Astrocyte (in vitro differentiated cells and primary cell): ENCODE results near the gene CNTN5. TPM values are rescaled to one million over a fixed set of nuclear protein-coding genes. Genes with fewer than 3 reads are reported as not detected.

Experiments
- DNase-seq: peaks from one replicate; pipeline ENCODE4 v3.0.0-alpha.2; 2010; ENCODE audit warnings: low read depth
- FAIRE-seq: peaks from 2 replicates; lab custom pipeline; 2011; peaks lifted over from hg19 to GRCh38; lab: Jason Lieb, UNC
- H2AFZ ChIP-seq: 2 replicates; pipeline ENCODE4 v1.6.0; 2012; ENCODE audit warnings: low read depth, low read length, inconsistent platforms
- H3K27ac ChIP-seq: 2 replicates; pipeline ENCODE4 v1.5.1; 2011; ENCODE audit warnings: low read depth, low read length, inconsistent platforms
- H3K27me3 ChIP-seq: 2 replicates; pipeline ENCODE4 v1.6.0; 2011; ENCODE audit warnings: low read length, inconsistent platforms; ENCODE audit not compliant: insufficient read depth
- H3K36me3 ChIP-seq: 2 replicates; pipeline ENCODE4 v1.5.1; 2011; ENCODE audit warnings: low read length, inconsistent platforms; ENCODE audit not compliant: insufficient read depth
- H3K4me1 ChIP-seq: 2 replicates; pipeline ENCODE4 v1.5.1; 2011; ENCODE audit warnings: low read length, inconsistent platforms; ENCODE audit not compliant: insufficient read depth
- H3K4me2 ChIP-seq: 2 replicates; pipeline ENCODE4 v1.6.0; 2012; ENCODE audit warnings: low read length, inconsistent platforms
- H3K4me3 ChIP-seq: 2 replicates; pipeline ENCODE4 v1.5.1; 2011; ENCODE audit warnings: low read depth, mild to moderate bottlenecking, low read length, inconsistent platforms; ENCODE audit not compliant: insufficient read depth
- H3K79me2 ChIP-seq: 2 replicates; pipeline ENCODE4 v1.6.0; 2012; ENCODE audit warnings: mild to moderate bottlenecking, low read length, inconsistent platforms; ENCODE audit not compliant: insufficient read depth
- H3K9ac ChIP-seq: 2 replicates; pipeline ENCODE4 v1.6.0; 2012; ENCODE audit warnings: mild to moderate bottlenecking, low read length, inconsistent platforms
- H3K9me3 ChIP-seq: 2 replicates; pipeline ENCODE4 v1.5.1; 2012; ENCODE audit warnings: low read depth, mild to moderate bottlenecking, low read length, inconsistent platforms; ENCODE audit not compliant: insufficient read depth
- H4K20me1 ChIP-seq: 2 replicates; pipeline ENCODE4 v1.6.0; 2012; ENCODE audit warnings: low read length, inconsistent platforms; ENCODE audit not compliant: insufficient read depth
- H3K27ac Mint-ChIP-seq: one replicate; pipeline ENCODE4 v1.8.0; 2021; ENCODE audit warnings: mild to moderate bottlenecking, mixed read lengths; ENCODE audit not compliant: unreplicated experiment
- H3K27me3 Mint-ChIP-seq: one replicate; pipeline ENCODE4 v1.8.0; 2021; ENCODE audit warnings: low read depth, mixed read lengths; ENCODE audit not compliant: unreplicated experiment
- H3K36me3 Mint-ChIP-seq: one replicate; pipeline ENCODE4 v1.8.0; 2021; ENCODE audit warnings: low read depth, mixed read lengths; ENCODE audit not compliant: unreplicated experiment
- H3K4me1 Mint-ChIP-seq: one replicate; pipeline ENCODE4 v1.8.0; 2021; ENCODE audit warnings: low read depth, mixed read lengths; ENCODE audit not compliant: unreplicated experiment
- H3K4me3 Mint-ChIP-seq: one replicate; pipeline ENCODE4 v1.8.0; 2021; ENCODE audit warnings: mild to moderate bottlenecking, moderate library complexity, mixed read lengths; ENCODE audit not compliant: unreplicated experiment
- H3K9me3 Mint-ChIP-seq: one replicate; pipeline ENCODE4 v1.8.0; 2021; ENCODE audit warnings: mild to moderate bottlenecking, mixed read lengths; ENCODE audit not compliant: unreplicated experiment
- EZH2 ChIP-seq: IDR thresholded peaks from 2 replicates; pipeline ENCODE4 v1.6.1; 2012; ENCODE audit warnings: mild to moderate bottlenecking, low read length, inconsistent platforms; ENCODE audit not compliant: insufficient read depth
- total RNA-seq: library from RNA; stranded (reverse); gene quantifications from 2 replicates; pipeline ENCODE4 v1.2.1, GENCODE V29; 2021
- TF ChIP-seq, protein P1 (sequence below): IDR thresholded peaks from 2 replicates; pipeline ENCODE4 v1.5.1; 2011; ENCODE audit warnings: low read depth, mild to moderate bottlenecking, inconsistent platforms, low read length, moderate library complexity; ENCODE audit not compliant: insufficient read depth

The CNTN5 gene
- total RNA-seq, 1 donor from 2014 or later: 1.1 TPM

DNA sequence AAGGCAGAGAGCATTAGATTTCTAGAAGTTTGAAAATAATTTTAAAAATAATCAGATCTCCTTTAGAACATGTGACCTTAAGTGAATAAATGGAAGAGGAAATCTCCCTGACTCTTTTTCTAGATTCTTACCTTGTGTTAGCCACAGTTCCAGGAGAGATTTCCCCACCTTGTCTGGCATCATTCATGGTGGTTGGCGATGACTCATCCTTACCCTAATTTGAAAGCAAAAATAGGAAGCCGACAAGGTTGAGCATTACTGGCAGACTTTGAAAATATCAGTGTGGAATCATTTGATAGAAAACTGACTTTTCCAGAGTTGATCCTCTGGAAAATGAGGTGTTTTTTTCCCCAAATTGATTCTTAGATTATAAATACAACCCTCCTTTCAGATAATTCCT, 48.1 kb downstream of the CNTN5 start:
- Mint-ChIP-seq H3K27ac (no peak overlapping the region), H3K4me3 (no peak overlapping the region), H3K4me1 (peaks cover 21% of the 10 kb centered on the region), H3K27me3 (no peaks in the 10 kb centered on the region), H3K9me3 (no peaks in the 10 kb centered on the region), H3K36me3 (no peaks in the 10 kb centered on the region)
- Histone ChIP-seq H3K27me3 (no peaks in the 10 kb centered on the region), H3K27ac (no peak overlapping the region), H3K4me3 (no peak overlapping the region), H3K9me3 (no peaks in the 10 kb centered on the region), H3K79me2 (no peaks in the 10 kb centered on the region), H3K9ac (no peak overlapping the region), H3K4me1 (no peaks in the 10 kb centered on the region), H3K4me2 (no peak overlapping the region), H4K20me1 (no peaks in the 10 kb centered on the region), H2AFZ (no peak overlapping the region), H3K36me3 (no peaks in the 10 kb centered on the region)
- no peak for TF ChIP-seq EZH2
- TF ChIP-seq, protein P1, sequence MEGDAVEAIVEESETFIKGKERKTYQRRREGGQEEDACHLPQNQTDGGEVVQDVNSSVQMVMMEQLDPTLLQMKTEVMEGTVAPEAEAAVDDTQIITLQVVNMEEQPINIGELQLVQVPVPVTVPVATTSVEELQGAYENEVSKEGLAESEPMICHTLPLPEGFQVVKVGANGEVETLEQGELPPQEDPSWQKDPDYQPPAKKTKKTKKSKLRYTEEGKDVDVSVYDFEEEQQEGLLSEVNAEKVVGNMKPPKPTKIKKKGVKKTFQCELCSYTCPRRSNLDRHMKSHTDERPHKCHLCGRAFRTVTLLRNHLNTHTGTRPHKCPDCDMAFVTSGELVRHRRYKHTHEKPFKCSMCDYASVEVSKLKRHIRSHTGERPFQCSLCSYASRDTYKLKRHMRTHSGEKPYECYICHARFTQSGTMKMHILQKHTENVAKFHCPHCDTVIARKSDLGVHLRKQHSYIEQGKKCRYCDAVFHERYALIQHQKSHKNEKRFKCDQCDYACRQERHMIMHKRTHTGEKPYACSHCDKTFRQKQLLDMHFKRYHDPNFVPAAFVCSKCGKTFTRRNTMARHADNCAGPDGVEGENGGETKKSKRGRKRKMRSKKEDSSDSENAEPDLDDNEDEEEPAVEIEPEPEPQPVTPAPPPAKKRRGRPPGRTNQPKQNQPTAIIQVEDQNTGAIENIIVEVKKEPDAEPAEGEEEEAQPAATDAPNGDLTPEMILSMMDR: no peak
- DNase-seq (no peak), FAIRE-seq (no peak)

DNA sequence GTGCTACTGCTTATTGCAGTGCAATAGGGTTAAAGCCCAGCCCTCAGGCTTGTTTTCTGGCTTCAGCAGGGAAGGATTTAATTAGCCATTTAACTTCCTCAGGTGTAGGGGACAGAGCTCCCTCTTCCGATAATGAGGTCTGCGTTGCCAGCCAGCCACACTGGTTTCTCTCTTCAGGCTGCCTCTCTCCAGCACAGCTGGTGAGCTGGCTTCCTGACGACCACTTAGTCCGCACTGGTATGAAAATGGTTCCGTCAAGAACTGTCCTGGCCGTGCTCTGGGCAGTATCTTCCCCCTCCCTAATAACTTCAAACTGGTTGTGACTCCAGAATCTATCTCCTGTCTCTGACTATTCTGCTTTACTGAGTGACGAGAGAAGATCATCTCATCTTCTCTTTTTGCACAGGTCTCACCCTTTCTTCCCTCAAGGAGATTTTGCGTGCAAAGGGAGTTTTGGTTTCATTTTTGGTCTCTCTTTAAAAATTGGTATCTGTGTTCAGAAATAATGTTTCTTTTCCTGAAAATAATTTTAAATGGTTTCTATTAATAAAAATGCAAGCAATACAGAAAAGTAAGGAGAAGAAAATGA, 49.2 kb downstream of the CNTN5 start:
- TF ChIP-seq EZH2: no peak
- TF ChIP-seq, protein P1: no peak
- Mint-ChIP-seq H3K36me3 (no peaks in the 10 kb centered on the region), H3K27me3 (no peaks in the 10 kb centered on the region), H3K4me1 (peaks cover 16% of the 10 kb centered on the region), H3K9me3 (no peaks in the 10 kb centered on the region), H3K27ac (no peak overlapping the region), H3K4me3 (peak overlapping the region; percentile 41)
- no peak for DNase-seq
- Histone ChIP-seq H3K9me3 (no peaks in the 10 kb centered on the region), H3K36me3 (no peaks in the 10 kb centered on the region), H3K27ac (no peak overlapping the region), H3K79me2 (no peaks in the 10 kb centered on the region), H3K9ac (peak overlapping the region; percentile 54), H3K4me3 (peak overlapping the region; percentile 62), H3K4me2 (peak overlapping the region; percentile 80), H3K4me1 (no peaks in the 10 kb centered on the region), H4K20me1 (no peaks in the 10 kb centered on the region), H3K27me3 (no peaks in the 10 kb centered on the region), H2AFZ (peak overlapping the region; percentile 51)
- FAIRE-seq: no peak

DNA sequence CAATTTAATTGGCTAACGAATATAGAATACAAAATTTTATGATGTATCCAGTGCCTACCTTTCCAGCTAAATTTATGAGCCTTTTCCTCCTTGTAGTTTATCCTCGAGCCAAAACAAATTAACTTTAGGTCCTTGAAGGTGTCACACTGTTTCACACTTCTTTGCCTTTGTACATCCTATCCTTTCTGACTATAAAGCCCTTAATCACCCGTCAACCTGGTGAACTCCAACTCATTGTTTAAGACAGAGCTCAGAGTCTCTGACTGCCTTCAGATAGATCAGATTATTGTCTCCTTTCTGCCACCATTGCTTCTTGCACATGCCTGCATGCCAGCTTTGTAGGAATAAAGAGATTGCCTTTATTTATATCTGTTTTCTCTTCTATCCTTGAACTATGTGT, 58.8 kb downstream of the CNTN5 start:
- no peaks in the 10 kb centered on the region for H4K20me1 ChIP-seq
- no peaks in the 10 kb centered on the region for H3K4me1 ChIP-seq
- DNase-seq: no peak
- TF ChIP-seq EZH2: no peak
- TF ChIP-seq, protein P1: no peak
- Mint-ChIP-seq H3K4me3 (no peak overlapping the region), H3K9me3 (no peaks in the 10 kb centered on the region), H3K27ac (no peak overlapping the region), H3K27me3 (no peaks in the 10 kb centered on the region), H3K4me1 (no peaks in the 10 kb centered on the region), H3K36me3 (no peaks in the 10 kb centered on the region)
- H2AFZ ChIP-seq: no peak overlapping the region
- FAIRE-seq: no peak
- H3K9me3 ChIP-seq: no peaks in the 10 kb centered on the region
- H3K27ac ChIP-seq: no peak overlapping the region
- no peaks in the 10 kb centered on the region for H3K79me2 ChIP-seq
- H3K4me3 ChIP-seq: no peak overlapping the region
- H3K4me2 ChIP-seq: no peak overlapping the region
- H3K9ac ChIP-seq: no peak overlapping the region
- no peaks in the 10 kb centered on the region for H3K36me3 ChIP-seq
- no peaks in the 10 kb centered on the region for H3K27me3 ChIP-seq
